ENCODE data around the gene PSMB8.
A peak's percentile ranks its signal among the peaks of the same experiment; 100 is the strongest.

The PSMB8 gene

GRCh38 chr6:32843979-32844838 lies at the start of gene PSMB8:
Gene PSMB8 (minus strand): TSS chr6:32844047. CDS start chr6:32843996, 51 bp downstream.
- H3K27ac ChIP-seq, result peak within 1 kb of the TSS; percentile 85
- POLR2A ChIA-PET (ENCODE audit: low non-redundant PET), result interaction anchor here (1.9 kb wide), 1 partner anchor 9 kb away, joined by 8 read pairs; the partner anchor contains the start of genes PSMB9 and TAP1
- DNase-seq (ENCODE audit: low spot score), result peak; percentile 94
- CTCF ChIA-PET, result interaction anchor here (0.6 to 2.4 kb wide), 4 partner anchors 10 to 417 kb away, joined by 3 to 10 read pairs (median 6); partner anchors contain the start of genes PSMB9 and TAP1
- no peak for TF ChIP-seq CTCF (conservative IDR thresholded peaks at IDR 0.05; ENCODE audit: low read depth)

- POLR2A ChIA-PET (ENCODE audit: low non-redundant PET), result no interaction called here
- H3K27ac ChIP-seq, result no peak overlapping the region
- TF ChIP-seq CTCF (conservative IDR thresholded peaks at IDR 0.05; ENCODE audit: low read depth), result no peak
- CTCF ChIA-PET, result no interaction called here
- no peak for DNase-seq (ENCODE audit: low spot score)
Observed at GRCh38 chr6:32890831-32891230, 47.0 kb upstream of the PSMB8 start.

- no peak for DNase-seq (ENCODE audit: low spot score)
- ChIA-PET CTCF (interaction anchor here (0.6 to 1.4 kb wide), 4 partner anchors 29 to 95 kb away, joined by 3 to 5 read pairs (median 4); no protein-coding TSS in a partner anchor), POLR2A (ENCODE audit: low non-redundant PET) (no interaction called here)
- TF ChIP-seq CTCF (conservative IDR thresholded peaks at IDR 0.05; ENCODE audit: low read depth), result no peak
- no peak overlapping the region for H3K27ac ChIP-seq
Observed at GRCh38 chr6:32889533-32889932, 45.7 kb upstream of the PSMB8 start.

- no peak overlapping the region for H3K27ac ChIP-seq
- TF ChIP-seq CTCF (conservative IDR thresholded peaks at IDR 0.05; ENCODE audit: low read depth), result no peak
- no peak for DNase-seq (ENCODE audit: low spot score)
- ChIA-PET POLR2A (ENCODE audit: low non-redundant PET) (no interaction called here), CTCF (interaction anchor here (1.0 kb wide), 1 partner anchor 78 kb away, joined by 3 read pairs; no protein-coding TSS in a partner anchor)
Observed at GRCh38 chr6:32888576-32888975, 44.7 kb upstream of the PSMB8 start.

GRCh38 chr6:32887616-32888015 lies 43.8 kb upstream of the PSMB8 start:
- H3K27ac ChIP-seq, result no peak overlapping the region
- no peak for DNase-seq (ENCODE audit: low spot score)
- POLR2A ChIA-PET (ENCODE audit: low non-redundant PET), result no interaction called here
- TF ChIP-seq CTCF (conservative IDR thresholded peaks at IDR 0.05; ENCODE audit: low read depth), result no peak
- CTCF ChIA-PET, result no interaction called here

- peak; percentile 37 for DNase-seq (ENCODE audit: low spot score)
- POLR2A ChIA-PET (ENCODE audit: low non-redundant PET), result no interaction called here
Observed at GRCh38 chr6:32886681-32887383, 43.0 kb upstream of the PSMB8 start.

More at GRCh38 chr6:32886681-32887383, 43.0 kb upstream of the PSMB8 start:
- CTCF ChIA-PET, result interaction anchor here (0.5 to 1.5 kb wide), 4 partner anchors 45 to 1478 kb away, joined by 3 to 14 read pairs (median 6); no protein-coding TSS in a partner anchor
- TF ChIP-seq CTCF (conservative IDR thresholded peaks at IDR 0.05; ENCODE audit: low read depth), result no peak
- no peak overlapping the region for H3K27ac ChIP-seq
